Neural cell (in vitro differentiated cells): ENCODE results near the gene PLEKHG3. TPM values are rescaled to one million over a fixed set of nuclear protein-coding genes. Genes with fewer than 3 reads are reported as not detected.

Experiments used
- H2AFZ ChIP-seq: fragments of 200-600, 300-800 bp; sonication (generic), shearing (Covaris generic); 2 replicates; pipeline ENCODE4 v1.6.0; 2014; ENCODE audit warnings: low read depth, mild to moderate bottlenecking, antibody characterized with exemption, low read length, moderate library complexity
- H3F3A ChIP-seq: fragments of 200-600 bp; shearing (Covaris generic); 2 replicates; pipeline ENCODE4 v1.6.1; 2016; ENCODE audit warnings: mild to moderate bottlenecking, moderate library complexity, mixed read lengths, antibody characterized with exemption, low read length; ENCODE audit not compliant: insufficient read depth, poor library complexity, severe bottlenecking
- H3K27ac ChIP-seq: fragments of 200-600, 300-800 bp; sonication (generic), shearing (Covaris generic); 2 replicates; pipeline ENCODE4 v1.5.1; 2014; ENCODE audit warnings: mild to moderate bottlenecking, low read length, moderate library complexity
- H3K27me3 ChIP-seq: fragments of 300-800, 200-600 bp; sonication (generic), shearing (Covaris generic); 2 replicates; pipeline ENCODE4 v1.6.0; 2014; ENCODE audit warnings: mild to moderate bottlenecking, low read depth, low read length, moderate library complexity; ENCODE audit not compliant: insufficient read depth
- H3K36me3 ChIP-seq: fragments of 300-800, 200-600 bp; sonication (generic), shearing (Covaris generic); 2 replicates; pipeline ENCODE4 v1.5.1; 2014; ENCODE audit warnings: mild to moderate bottlenecking, antibody characterized with exemption, low read length, moderate library complexity; ENCODE audit not compliant: insufficient read depth
- H3K4me2 ChIP-seq: fragments of 300-800, 200-600 bp; sonication (generic), shearing (Covaris generic); 2 replicates; pipeline ENCODE4 v1.6.0; 2014; ENCODE audit warnings: mild to moderate bottlenecking, low read length
- H3K4me3 ChIP-seq: fragments of 300-800, 200-600 bp; sonication (generic), shearing (Covaris generic); 2 replicates; pipeline ENCODE4 v1.5.1; 2014; ENCODE audit warnings: mild to moderate bottlenecking, low read length, moderate library complexity
- H3K79me2 ChIP-seq: fragments of 200-600 bp; shearing (Covaris generic); replicated peaks from 2 replicates; pipeline ENCODE4 v1.6.0; 2014; ENCODE audit warnings: mild to moderate bottlenecking, low read length, moderate library complexity; ENCODE audit not compliant: insufficient read depth
- H3K9ac ChIP-seq: fragments of 300-800, 200-600 bp; sonication (generic), shearing (Covaris generic); 2 replicates; pipeline ENCODE4 v1.6.1; 2016; ENCODE audit warnings: mild to moderate bottlenecking, low read length, mixed read lengths
- H3K9me2 ChIP-seq: fragments of 200-600 bp; shearing (Covaris generic); 2 replicates; pipeline ENCODE4 v1.6.1; 2016; ENCODE audit warnings: mild to moderate bottlenecking, low read length, mixed read lengths; ENCODE audit not compliant: insufficient read depth
- H3K9me3 ChIP-seq: fragments of 200-600, 300-800 bp; sonication (generic), shearing (Covaris generic); 2 replicates; pipeline ENCODE4 v1.6.1; 2016; ENCODE audit warnings: mild to moderate bottlenecking, mixed run types, low read length, moderate library complexity, mixed read lengths
- H4K20me1 ChIP-seq: fragments of 200-600 bp; shearing (Covaris generic); 2 replicates; pipeline ENCODE4 v1.6.1; 2016; ENCODE audit warnings: mild to moderate bottlenecking, mixed run types; ENCODE audit not compliant: insufficient read depth
- EP300 ChIP-seq: fragments of 450-650 bp; conservative IDR thresholded peaks from 2 replicates; pipeline ENCODE4 v1.6.1; 2014; ENCODE audit warnings: antibody characterized with exemption, mild to moderate bottlenecking, moderate library complexity; ENCODE audit not compliant: poor library complexity, severe bottlenecking
- EZH2 ChIP-seq: fragments of 200-600, 300-800 bp; shearing (Covaris generic), sonication (generic); IDR thresholded peaks from 2 replicates; pipeline ENCODE4 v1.6.1; 2014; ENCODE audit warnings: antibody characterized with exemption, low read length, borderline replicate concordance, mild to moderate bottlenecking; ENCODE audit not compliant: insufficient read depth, poor library complexity, severe bottlenecking
- MXI1 ChIP-seq: fragments of 450-650 bp; conservative IDR thresholded peaks from 2 replicates; pipeline ENCODE4 v1.6.1; 2014; ENCODE audit warnings: antibody characterized with exemption, mild to moderate bottlenecking; ENCODE audit not compliant: poor library complexity, severe bottlenecking
- POLR2AphosphoS5 ChIP-seq: IDR thresholded peaks from 2 replicates; pipeline ENCODE4 v1.6.1; 2012
- RAD21 ChIP-seq: fragments of 450-650 bp; conservative IDR thresholded peaks from 2 replicates; pipeline ENCODE4 v1.6.1; 2014; ENCODE audit warnings: antibody characterized with exemption, mild to moderate bottlenecking, moderate library complexity
- SMC3 ChIP-seq: fragments of 450-650 bp; conservative IDR thresholded peaks from 2 replicates; pipeline ENCODE4 v1.6.1; 2014; ENCODE audit warnings: antibody characterized with exemption, mild to moderate bottlenecking, moderate library complexity; ENCODE audit not compliant: poor library complexity
- TAF1 ChIP-seq: IDR thresholded peaks from 2 replicates; pipeline ENCODE4 v1.6.1; 2012; ENCODE audit warnings: low read depth
- polyA plus RNA-seq: library from polyadenylated mRNA; depleted of rRNA; stranded (reverse); fragments of >200 nt; gene quantifications from 2 replicates; pipeline ENCODE4 v1.2.3, GENCODE V29; 2014
- TF ChIP-seq, protein P1 (sequence below): fragments of 450-650 bp; IDR thresholded peaks from 2 replicates; pipeline ENCODE4 v1.5.1; 2014; ENCODE audit warnings: antibody characterized with exemption, mild to moderate bottlenecking, moderate library complexity; ENCODE audit not compliant: poor library complexity, severe bottlenecking
- TF ChIP-seq, protein P2 (sequence below): IDR thresholded peaks from 2 replicates; pipeline ENCODE4 v1.6.1; 2012; ENCODE audit warnings: borderline replicate concordance

Gene PLEKHG3
- polyA plus RNA-seq, 1 donor from 2014 or later = 15.8 TPM

- Histone ChIP-seq H3K27me3 (no peaks in the 10 kb centered on the region), H3K36me3 (no peaks in the 10 kb centered on the region), H2AFZ (no peak overlapping the region), H3K9me2 (no peaks in the 10 kb centered on the region), H3K79me2 (no peaks in the 10 kb centered on the region), H4K20me1 (no peaks in the 10 kb centered on the region), H3K4me3 (no peak overlapping the region), H3K27ac (no peak overlapping the region), H3K4me2 (no peak overlapping the region), H3K9ac (no peak overlapping the region), H3K9me3 (no peaks in the 10 kb centered on the region), H3F3A (no peaks in the 10 kb centered on the region)
- TF ChIP-seq, protein P1, sequence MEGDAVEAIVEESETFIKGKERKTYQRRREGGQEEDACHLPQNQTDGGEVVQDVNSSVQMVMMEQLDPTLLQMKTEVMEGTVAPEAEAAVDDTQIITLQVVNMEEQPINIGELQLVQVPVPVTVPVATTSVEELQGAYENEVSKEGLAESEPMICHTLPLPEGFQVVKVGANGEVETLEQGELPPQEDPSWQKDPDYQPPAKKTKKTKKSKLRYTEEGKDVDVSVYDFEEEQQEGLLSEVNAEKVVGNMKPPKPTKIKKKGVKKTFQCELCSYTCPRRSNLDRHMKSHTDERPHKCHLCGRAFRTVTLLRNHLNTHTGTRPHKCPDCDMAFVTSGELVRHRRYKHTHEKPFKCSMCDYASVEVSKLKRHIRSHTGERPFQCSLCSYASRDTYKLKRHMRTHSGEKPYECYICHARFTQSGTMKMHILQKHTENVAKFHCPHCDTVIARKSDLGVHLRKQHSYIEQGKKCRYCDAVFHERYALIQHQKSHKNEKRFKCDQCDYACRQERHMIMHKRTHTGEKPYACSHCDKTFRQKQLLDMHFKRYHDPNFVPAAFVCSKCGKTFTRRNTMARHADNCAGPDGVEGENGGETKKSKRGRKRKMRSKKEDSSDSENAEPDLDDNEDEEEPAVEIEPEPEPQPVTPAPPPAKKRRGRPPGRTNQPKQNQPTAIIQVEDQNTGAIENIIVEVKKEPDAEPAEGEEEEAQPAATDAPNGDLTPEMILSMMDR = no peak
- TF ChIP-seq, protein P2, sequence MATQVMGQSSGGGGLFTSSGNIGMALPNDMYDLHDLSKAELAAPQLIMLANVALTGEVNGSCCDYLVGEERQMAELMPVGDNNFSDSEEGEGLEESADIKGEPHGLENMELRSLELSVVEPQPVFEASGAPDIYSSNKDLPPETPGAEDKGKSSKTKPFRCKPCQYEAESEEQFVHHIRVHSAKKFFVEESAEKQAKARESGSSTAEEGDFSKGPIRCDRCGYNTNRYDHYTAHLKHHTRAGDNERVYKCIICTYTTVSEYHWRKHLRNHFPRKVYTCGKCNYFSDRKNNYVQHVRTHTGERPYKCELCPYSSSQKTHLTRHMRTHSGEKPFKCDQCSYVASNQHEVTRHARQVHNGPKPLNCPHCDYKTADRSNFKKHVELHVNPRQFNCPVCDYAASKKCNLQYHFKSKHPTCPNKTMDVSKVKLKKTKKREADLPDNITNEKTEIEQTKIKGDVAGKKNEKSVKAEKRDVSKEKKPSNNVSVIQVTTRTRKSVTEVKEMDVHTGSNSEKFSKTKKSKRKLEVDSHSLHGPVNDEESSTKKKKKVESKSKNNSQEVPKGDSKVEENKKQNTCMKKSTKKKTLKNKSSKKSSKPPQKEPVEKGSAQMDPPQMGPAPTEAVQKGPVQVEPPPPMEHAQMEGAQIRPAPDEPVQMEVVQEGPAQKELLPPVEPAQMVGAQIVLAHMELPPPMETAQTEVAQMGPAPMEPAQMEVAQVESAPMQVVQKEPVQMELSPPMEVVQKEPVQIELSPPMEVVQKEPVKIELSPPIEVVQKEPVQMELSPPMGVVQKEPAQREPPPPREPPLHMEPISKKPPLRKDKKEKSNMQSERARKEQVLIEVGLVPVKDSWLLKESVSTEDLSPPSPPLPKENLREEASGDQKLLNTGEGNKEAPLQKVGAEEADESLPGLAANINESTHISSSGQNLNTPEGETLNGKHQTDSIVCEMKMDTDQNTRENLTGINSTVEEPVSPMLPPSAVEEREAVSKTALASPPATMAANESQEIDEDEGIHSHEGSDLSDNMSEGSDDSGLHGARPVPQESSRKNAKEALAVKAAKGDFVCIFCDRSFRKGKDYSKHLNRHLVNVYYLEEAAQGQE = no peak
- no peak for TF ChIP-seq MXI1
- no peak for TF ChIP-seq EZH2
These were observed 84.5 kb downstream of the PLEKHG3 start for GRCh38 chr14:64788706-64789105.

- H3K9ac ChIP-seq = no peak overlapping the region
- H3K79me2 ChIP-seq = no peaks in the 10 kb centered on the region
These were observed 85.5 kb downstream of the PLEKHG3 start for GRCh38 chr14:64789696-64790095.

More at GRCh38 chr14:64789696-64790095, 85.5 kb downstream of the PLEKHG3 start:
- H3F3A ChIP-seq = no peaks in the 10 kb centered on the region
- no peak overlapping the region for H3K4me2 ChIP-seq
- H3K27ac ChIP-seq = no peak overlapping the region
- no peaks in the 10 kb centered on the region for H3K9me3 ChIP-seq
- no peak overlapping the region for H3K4me3 ChIP-seq
- TF ChIP-seq MXI1 = no peak
- no peak for TF ChIP-seq EZH2
- TF ChIP-seq, protein P2 = no peak
- no peak for TF ChIP-seq EP300
- TF ChIP-seq, protein P1 = no peak
- TF ChIP-seq SMC3 = no peak
- TF ChIP-seq TAF1 = no peak
- TF ChIP-seq POLR2AphosphoS5 = no peak
- no peak for TF ChIP-seq RAD21
- no peak overlapping the region for H2AFZ ChIP-seq
- no peaks in the 10 kb centered on the region for H4K20me1 ChIP-seq
- no peaks in the 10 kb centered on the region for H3K36me3 ChIP-seq
- H3K9me2 ChIP-seq = no peaks in the 10 kb centered on the region
- H3K27me3 ChIP-seq = no peaks in the 10 kb centered on the region
